GM12872 (cell line): ENCODE data around the gene TDRD12.

ENCODE experiments used
- TF ChIP-seq, protein P1 (sequence below): IDR thresholded peaks from 3 replicates; pipeline ENCODE4 v1.5.1; 2011; ENCODE audit warnings: low read depth, mild to moderate bottlenecking, low read length, moderate library complexity; ENCODE audit not compliant: insufficient read depth

TDRD12 gene

DNA sequence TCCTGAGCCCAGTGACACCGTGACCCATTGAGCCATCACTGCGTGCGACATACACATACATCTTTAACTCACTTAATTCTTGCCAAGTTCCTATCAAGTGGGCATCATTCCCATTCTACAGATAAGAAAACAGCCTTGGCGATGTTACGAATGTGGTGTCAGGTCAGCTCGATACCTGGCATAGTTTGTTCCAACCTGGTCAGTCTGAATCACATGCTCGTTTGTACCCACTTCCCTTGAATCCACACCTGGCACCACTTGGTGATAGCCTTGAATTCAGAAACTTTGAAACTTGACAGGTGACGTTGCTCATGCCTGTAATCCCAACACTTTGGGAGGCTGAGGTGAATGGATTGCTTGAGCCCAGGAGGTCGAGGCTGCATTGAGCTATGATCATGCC is 90.9 kb downstream of the TDRD12 start:
- TF ChIP-seq, protein P1, sequence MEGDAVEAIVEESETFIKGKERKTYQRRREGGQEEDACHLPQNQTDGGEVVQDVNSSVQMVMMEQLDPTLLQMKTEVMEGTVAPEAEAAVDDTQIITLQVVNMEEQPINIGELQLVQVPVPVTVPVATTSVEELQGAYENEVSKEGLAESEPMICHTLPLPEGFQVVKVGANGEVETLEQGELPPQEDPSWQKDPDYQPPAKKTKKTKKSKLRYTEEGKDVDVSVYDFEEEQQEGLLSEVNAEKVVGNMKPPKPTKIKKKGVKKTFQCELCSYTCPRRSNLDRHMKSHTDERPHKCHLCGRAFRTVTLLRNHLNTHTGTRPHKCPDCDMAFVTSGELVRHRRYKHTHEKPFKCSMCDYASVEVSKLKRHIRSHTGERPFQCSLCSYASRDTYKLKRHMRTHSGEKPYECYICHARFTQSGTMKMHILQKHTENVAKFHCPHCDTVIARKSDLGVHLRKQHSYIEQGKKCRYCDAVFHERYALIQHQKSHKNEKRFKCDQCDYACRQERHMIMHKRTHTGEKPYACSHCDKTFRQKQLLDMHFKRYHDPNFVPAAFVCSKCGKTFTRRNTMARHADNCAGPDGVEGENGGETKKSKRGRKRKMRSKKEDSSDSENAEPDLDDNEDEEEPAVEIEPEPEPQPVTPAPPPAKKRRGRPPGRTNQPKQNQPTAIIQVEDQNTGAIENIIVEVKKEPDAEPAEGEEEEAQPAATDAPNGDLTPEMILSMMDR: no peak

DNA sequence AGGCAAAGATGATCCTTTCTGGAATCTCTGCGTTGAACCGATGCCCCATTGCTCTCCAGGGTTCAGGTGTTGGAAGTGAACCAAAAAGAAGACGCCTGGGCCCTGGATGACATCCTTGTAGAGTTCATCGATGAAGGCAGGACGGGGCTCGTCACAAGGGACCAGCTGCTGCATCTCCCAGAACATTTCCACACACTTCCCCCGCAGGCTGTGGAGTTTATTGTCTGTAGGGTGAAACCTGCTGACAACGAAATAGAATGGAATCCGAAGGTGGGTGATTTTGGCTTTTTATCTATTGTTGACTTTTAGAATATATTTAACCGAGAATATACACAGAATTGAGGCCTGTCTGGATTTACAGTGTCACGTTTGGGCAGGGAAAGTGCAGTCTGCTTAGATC is 91.6 kb downstream of the TDRD12 start:
- TF ChIP-seq, protein P1: no peak

DNA sequence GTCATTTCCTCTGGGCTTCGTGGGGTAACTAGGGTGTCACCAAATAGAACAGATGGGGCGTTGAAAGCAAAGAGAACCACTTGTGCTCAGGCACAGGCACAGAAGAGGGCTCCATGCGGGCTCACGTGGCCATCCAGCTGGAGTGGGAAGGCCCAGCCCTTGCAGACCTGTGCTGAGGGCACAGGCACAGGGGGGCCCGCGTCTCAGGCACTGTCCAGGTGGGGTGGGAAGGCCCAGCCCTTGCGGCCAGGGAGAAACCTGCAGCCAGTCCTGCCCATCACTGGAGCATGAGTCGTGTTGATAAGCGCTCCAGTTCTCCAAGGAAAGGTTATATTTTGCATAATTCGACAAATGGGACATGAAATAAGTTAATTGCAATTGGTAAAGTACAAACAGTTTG is 92.5 kb downstream of the TDRD12 start:
- TF ChIP-seq, protein P1: no peak

DNA sequence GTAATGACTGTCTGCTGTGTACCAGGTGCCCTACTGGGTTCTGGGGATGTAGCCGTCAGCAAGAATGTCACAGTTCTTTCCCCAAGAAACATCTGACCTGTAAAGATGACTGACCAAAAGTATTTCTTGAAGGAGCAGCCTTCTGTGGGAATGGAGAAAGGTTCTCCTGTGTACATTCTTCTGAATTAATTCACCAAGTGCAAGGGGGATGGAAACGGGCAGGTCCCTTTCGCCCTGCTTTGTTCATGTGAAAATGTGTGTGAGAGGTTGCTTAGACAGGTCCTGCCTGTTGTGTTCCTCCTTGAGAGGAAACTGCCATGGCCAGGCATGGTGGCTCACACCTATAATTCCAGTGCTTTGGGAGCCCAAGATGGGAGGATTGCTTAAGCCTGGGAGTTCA is 93.0 kb downstream of the TDRD12 start:
- TF ChIP-seq, protein P1: no peak

DNA sequence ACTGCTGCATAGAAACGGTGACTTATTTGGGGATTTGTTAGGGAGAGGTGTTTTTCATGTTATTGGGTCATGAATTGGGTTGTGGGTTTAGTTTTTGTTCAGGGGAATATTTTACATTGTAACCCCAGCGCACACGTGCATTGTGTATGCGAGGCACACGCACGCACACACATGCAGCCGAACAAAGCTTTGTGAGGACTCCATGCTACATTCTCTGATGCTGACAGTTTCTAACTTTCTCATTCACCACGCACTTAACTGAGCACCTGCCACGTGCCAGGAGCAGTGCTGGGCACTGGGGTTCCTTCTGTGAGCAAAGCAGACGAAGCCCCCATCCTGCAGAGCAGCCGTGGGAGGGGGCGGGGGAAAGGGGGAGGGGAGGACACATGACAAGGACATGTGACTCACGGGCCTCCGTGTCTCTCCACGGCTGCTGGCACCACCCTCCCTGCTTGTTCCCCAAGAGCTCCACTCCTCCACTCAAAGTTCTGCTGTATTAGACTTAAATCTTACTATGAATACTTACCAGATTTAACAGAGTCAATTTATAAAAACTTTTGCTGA is 94.4 kb downstream of the TDRD12 start:
- TF ChIP-seq, protein P1: no peak

DNA sequence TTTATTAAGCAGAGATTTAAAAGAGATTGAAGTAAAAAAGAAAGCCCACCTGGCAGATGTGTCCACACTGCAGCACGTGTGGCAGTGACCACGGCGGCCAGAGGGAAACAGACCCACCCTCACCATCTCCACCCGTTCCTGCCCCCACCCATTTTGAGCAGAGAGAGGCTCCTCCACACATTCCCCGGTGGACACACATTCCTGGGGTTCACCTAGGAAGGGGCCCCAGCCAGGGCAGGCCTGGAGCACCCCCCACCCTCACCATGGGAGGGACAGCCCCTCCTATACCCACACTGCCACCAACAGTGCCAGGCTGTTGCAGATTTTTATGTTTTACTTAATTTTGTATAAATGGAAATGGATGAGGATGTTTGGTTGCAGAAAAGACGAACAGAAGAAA is 95.1 kb downstream of the TDRD12 start:
- TF ChIP-seq, protein P1: no peak

DNA sequence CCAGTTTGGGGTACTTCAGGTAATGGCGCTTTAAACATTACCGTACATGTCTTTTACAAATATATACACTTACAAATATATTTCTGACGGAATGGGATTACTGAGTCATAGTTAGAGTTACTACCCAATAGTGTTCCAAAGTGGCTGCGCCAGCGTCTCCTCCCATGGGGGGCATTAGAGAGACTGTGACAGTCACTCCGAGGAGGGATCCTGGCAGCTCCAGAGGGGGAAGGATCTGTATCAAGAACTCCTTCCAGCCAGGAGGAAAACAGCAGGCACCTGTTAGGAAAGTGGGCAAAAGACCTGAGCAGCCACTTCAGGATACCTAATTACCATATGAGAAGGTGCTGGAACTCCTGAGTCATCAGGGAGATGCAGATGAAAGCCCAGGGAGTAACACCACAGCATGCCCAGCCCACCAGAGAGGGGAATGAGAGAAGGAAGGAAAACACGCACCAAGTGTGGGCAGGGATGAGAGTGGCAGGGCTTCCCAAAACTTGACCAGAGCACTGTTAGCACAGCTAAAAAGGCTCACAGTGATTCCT is 97.1 kb downstream of the TDRD12 start:
- TF ChIP-seq, protein P1: no peak
